NCI-H2107 (cell line): Measurements from ENCODE around the gene SLC4A1.

ENCODE experiments used
- DNase-seq: peaks from one replicate; lab custom pipeline; 2025; lab: John Stamatoyannopoulos, UW

SLC4A1 gene

GRCh38 chr17:44205962-44206824 is 61.7 kb downstream of the SLC4A1 start:
- DNase-seq, result no peak

- no peak for DNase-seq
Measured at GRCh38 chr17:44204441-44204882, 63.5 kb downstream of the SLC4A1 start.

GRCh38 chr17:44203731-44204440 is 64.0 kb downstream of the SLC4A1 start:
- DNase-seq, result no peak

GRCh38 chr17:44202756-44203155 is 65.2 kb downstream of the SLC4A1 start:
- DNase-seq, result no peak

- no peak for DNase-seq
Measured at GRCh38 chr17:44200478-44201155, 67.3 kb downstream of the SLC4A1 start.

GRCh38 chr17:44199553-44200477 is 68.1 kb downstream of the SLC4A1 start, which contains the start of gene ATXN7L3:
TSS of gene ATXN7L3 (minus strand) at chr17:44199884. CDS start at chr17:44198070, 1,814 bp downstream.
- peak; percentile 96 for DNase-seq

- DNase-seq, result no peak
Measured at GRCh38 chr17:44198721-44199552, 69.0 kb downstream of the SLC4A1 start.
